HepG2 (cell line): Measurements from ENCODE around the gene FBLN7. TPM values are rescaled to one million over a fixed set of nuclear protein-coding genes. Genes with fewer than 3 reads are reported as not detected.

ENCODE experiments used
- ATAC-seq: fragments of 200-7000 bp; cut with Tn5 transposase; 3 replicates; pipeline ENCODE4 v1.9.1; 2020; ENCODE audit warnings: mild to moderate bottlenecking, moderate library complexity
- BruUV-seq: library from RNA; stranded (reverse); fragments of 400-500 nt; replicated peaks from 2 replicates; lab custom pipeline; 2021; lab: Mats Ljungman, UMichigan
- CTCF ChIA-PET: fragments of 300-600 bp; formaldehyde crosslinking; extraction: SDS; loops from one replicate; lab custom pipeline; 2021; ENCODE audit warnings: low total read pairs, inconsistent platforms, low intra/inter-chr PET ratio; lab: Yijun Ruan, JAX
- POLR2A ChIA-PET: fragments of 350-600 bp; sonication (Branson Sonifier 250); formaldehyde crosslinking; loops from one replicate; lab custom pipeline; 2020; ENCODE audit warnings: antibody characterized with exemption, inconsistent platforms; lab: Yijun Ruan, JAX
- DNase-seq: peaks from one replicate; pipeline ENCODE4 v3.0.0-alpha.2; 2015; ENCODE audit warnings: low spot score
- FAIRE-seq: peaks from 3 replicates; lab custom pipeline; 2011; peaks lifted over from hg19 to GRCh38; lab: Jason Lieb, UNC
- H2AFZ ChIP-seq: one replicate; pipeline ENCODE4 v1.6.1; 2011; ENCODE audit warnings: low read length, inconsistent platforms
- H3K27ac ChIP-seq: fragments of 300-600 bp; 3 replicates; pipeline ENCODE4 v1.8.0; 2011; ENCODE audit warnings: mixed run types, mild to moderate bottlenecking, mixed read lengths, low read length, inconsistent platforms; ENCODE audit not compliant: insufficient read depth; ENCODE audit errors: extremely low read length
- H3K27me3 ChIP-seq, 2 experiments: fragments of 200-600 bp in 1 of 2; 2 replicates in 1 of 2; 3 replicates in 1 of 2; pipeline versions ENCODE4 v1.6.0 to v1.8.0; 2011; ENCODE audit warnings: low read length in 2 of 2, mild to moderate bottlenecking in 2 of 2, moderate library complexity in 2 of 2, inconsistent platforms in 1 of 2; ENCODE audit not compliant: insufficient read depth in 2 of 2, control insufficient read depth in 1 of 2
- H3K36me3 ChIP-seq, 2 experiments: fragments of 200-600 bp in 1 of 2; replicated peaks in 1 of 2; 2 replicates in 1 of 2; 3 replicates in 1 of 2; pipeline versions ENCODE4 v1.5.1 to v1.8.0; 2011; ENCODE audit warnings: low read length in 2 of 2, inconsistent platforms in 1 of 2; ENCODE audit not compliant: insufficient read depth in 2 of 2, control insufficient read depth in 1 of 2
- H3K4me1 ChIP-seq: 2 replicates; pipeline ENCODE4 v1.5.1; 2012; ENCODE audit warnings: low read length, inconsistent platforms; ENCODE audit not compliant: insufficient read depth
- H3K4me2 ChIP-seq: 2 replicates; pipeline ENCODE4 v1.6.0; 2011; ENCODE audit warnings: low read depth, low read length, inconsistent platforms
- H3K4me3 ChIP-seq, 3 experiments: fragments of 200-600 bp in 1 of 3; sonication (generic), shearing (Covaris generic) in 1 of 3; replicated peaks in 1 of 3; 2 replicates each; pipeline ENCODE4 v1.5.1; 2011 to 2016; ENCODE audit warnings: low read length in 3 of 3, inconsistent platforms in 2 of 3, low read depth in 2 of 3, mild to moderate bottlenecking in 2 of 3, control low read depth in 1 of 3, mixed read lengths in 1 of 3; ENCODE audit not compliant: insufficient read depth in 1 of 3
- H3K79me2 ChIP-seq: one replicate; pipeline ENCODE4 v1.6.1; 2011; ENCODE audit warnings: low read length, inconsistent platforms; ENCODE audit not compliant: insufficient read depth
- H3K9ac ChIP-seq: 2 replicates; pipeline ENCODE4 v1.6.0; 2011; ENCODE audit warnings: mild to moderate bottlenecking, low read depth, low read length, inconsistent platforms; ENCODE audit not compliant: insufficient read depth
- H3K9me3 ChIP-seq: 2 replicates; pipeline ENCODE4 v1.5.1; 2012; ENCODE audit warnings: mild to moderate bottlenecking, low read length
- H4K20me1 ChIP-seq: 2 replicates; pipeline ENCODE4 v1.6.0; 2011; ENCODE audit warnings: inconsistent platforms, mild to moderate bottlenecking, low read length, moderate library complexity; ENCODE audit not compliant: insufficient read depth
- ADNP ChIP-seq: sonication (generic); formaldehyde crosslinking; IDR thresholded peaks from 2 replicates; pipeline ENCODE4 v1.4.0; 2020; ENCODE audit warnings: missing genetic modification reagents
- ATF7 ChIP-seq, 2 experiments: fragments of 450-650 bp in 1 of 2; sonication (generic) in 1 of 2; formaldehyde crosslinking in 1 of 2; IDR thresholded peaks; 2 replicates each; pipeline versions ENCODE4 v1.4.0 to v1.6.1; 2016 to 2020; ENCODE audit warnings: antibody characterized with exemption in 1 of 2, mild to moderate bottlenecking in 1 of 2, missing genetic modification reagents in 1 of 2
- DBP ChIP-seq: sonication (generic); formaldehyde crosslinking; IDR thresholded peaks from 2 replicates; pipeline ENCODE4 v1.4.0; 2020; ENCODE audit warnings: missing genetic modification reagents; ENCODE audit errors: not compliant biosample characterization
- FOSL2 ChIP-seq: sonication (generic); formaldehyde crosslinking; IDR thresholded peaks from 2 replicates; pipeline ENCODE4 v1.4.0; 2020; ENCODE audit warnings: missing genetic modification reagents
- SAP130 ChIP-seq: IDR thresholded peaks from 2 replicates; pipeline ENCODE4 v1.6.1; 2016; ENCODE audit warnings: low read depth
- THAP11 ChIP-seq: IDR thresholded peaks from 2 replicates; pipeline ENCODE4 v1.6.1; 2016; ENCODE audit warnings: missing biosample characterization, missing genetic modification reagents
- ZNF687 ChIP-seq: sonication (generic); formaldehyde crosslinking; IDR thresholded peaks from 2 replicates; pipeline ENCODE4 v1.5.1; 2020; ENCODE audit warnings: mild to moderate bottlenecking, missing genetic modification reagents, moderate library complexity
- WGBS: methylation state at CpG from one replicate; pipeline ENCODE4 v1.1.6; 2017; ENCODE audit warnings: low lambda C conversion rate; 5-methylcytosine and 5-hydroxymethylcytosine counted together
- in situ Hi-C: cut with HindIII; loops from 2 replicates; pipeline ENCODE4 v1.10.0; 2017; ENCODE audit warnings: low pct_unique_long_range_greater_than_20kb; ENCODE audit not compliant: extremely low pct_ligation_motif_present
- intact Hi-C: fragments of 100-400 bp; cut with micrococcal nuclease; formaldehyde crosslinking; loops from one replicate; pipeline ENCODE4 v1.10.0; 2022; ENCODE audit not compliant: unreplicated experiment
- polyA plus RNA-seq, 8 experiments: library from polyadenylated mRNA; depleted of rRNA in 3 of 8; stranded (reverse) in 7 of 8; unstranded in 1 of 8; fragments of >200 nt; fragmentation: Illumina TruSeq in 4 of 8; extraction: Trizol in 4 of 8; gene quantifications; 2 replicates each; pipeline versions ENCODE4 v1.2.1 to v1.2.3, GENCODE V29; 2011 to 2016; ENCODE audit warnings: low read depth in 4 of 8, missing spikeins in 1 of 8, mixed read lengths in 1 of 8; ENCODE audit not compliant: insufficient read depth in 1 of 8
- total RNA-seq, 5 experiments: library from RNA; depleted of rRNA; stranded (reverse); fragments of >200 nt; fragmentation: Illumina TruSeq; extraction: Trizol; gene quantifications; 2 replicates each; pipeline ENCODE4 v1.2.3, GENCODE V29; 2016; ENCODE audit warnings: low read depth in 1 of 5
- TF ChIP-seq, protein P1 (sequence below), 2 experiments: sonication (generic) in 1 of 2; formaldehyde crosslinking in 1 of 2; IDR thresholded peaks; 2 replicates each; pipeline versions ENCODE4 v1.4.0 to v1.6.1; 2016 to 2020; ENCODE audit warnings: borderline replicate concordance in 1 of 2, low read depth in 1 of 2, mild to moderate bottlenecking in 1 of 2, missing genetic modification reagents in 1 of 2
- TF ChIP-seq, protein P2 (sequence below): fragments of 450-650 bp; IDR thresholded peaks from 2 replicates; pipeline ENCODE4 v1.6.1; 2016
- TF ChIP-seq, protein P3 (sequence below): IDR thresholded peaks from 2 replicates; pipeline ENCODE4 v1.6.1; 2016
- TF ChIP-seq, protein P4 (sequence below): sonication (generic); formaldehyde crosslinking; IDR thresholded peaks from 2 replicates; pipeline ENCODE4 v1.8.0; 2022; ENCODE audit warnings: missing genetic modification reagents, low read depth, mild to moderate bottlenecking, borderline replicate concordance

The FBLN7 gene
- total and polyA plus RNA-seq, 2 of the 13 experiments (the other 11 are each of a cell fraction or from before 2014, with no cell fraction given) = 1.4 to 2.3 TPM

- CTCF ChIA-PET = no interaction called here
- Histone ChIP-seq H4K20me1 (no peaks in the 10 kb centered on the region), H3K4me1 (no peaks in the 10 kb centered on the region), H3K9me3 (no peaks in the 10 kb centered on the region; the same call in 1 of the 2 replicates), H3K27ac (no peak overlapping the region), H3K9ac (no peak overlapping the region), H3K36me3 (peaks cover 0 to 3% of the 10 kb centered on the region in 2 experiments; a peak in 3 of 5 replicates), H3K4me3 (no peak overlapping the region), H3K27me3 (no peaks in the 10 kb centered on the region), H3K79me2 (no peaks in the 10 kb centered on the region), H3K4me2 (no peak overlapping the region), H2AFZ (no peak overlapping the region)
- WGBS = 94% methylated on average over 3 of the region's 3 CpGs
- FAIRE-seq (no peak), DNase-seq (no peak), ATAC-seq (no peak)
- in situ Hi-C loops = no loop called here
- intact Hi-C loops = no loop called here
- no TSS peak for BruUV-seq
- POLR2A ChIA-PET = no interaction called here
- no peak for TF ChIP-seq THAP11 (CRISPR knock-in tag)
- TF ChIP-seq, protein P1, sequence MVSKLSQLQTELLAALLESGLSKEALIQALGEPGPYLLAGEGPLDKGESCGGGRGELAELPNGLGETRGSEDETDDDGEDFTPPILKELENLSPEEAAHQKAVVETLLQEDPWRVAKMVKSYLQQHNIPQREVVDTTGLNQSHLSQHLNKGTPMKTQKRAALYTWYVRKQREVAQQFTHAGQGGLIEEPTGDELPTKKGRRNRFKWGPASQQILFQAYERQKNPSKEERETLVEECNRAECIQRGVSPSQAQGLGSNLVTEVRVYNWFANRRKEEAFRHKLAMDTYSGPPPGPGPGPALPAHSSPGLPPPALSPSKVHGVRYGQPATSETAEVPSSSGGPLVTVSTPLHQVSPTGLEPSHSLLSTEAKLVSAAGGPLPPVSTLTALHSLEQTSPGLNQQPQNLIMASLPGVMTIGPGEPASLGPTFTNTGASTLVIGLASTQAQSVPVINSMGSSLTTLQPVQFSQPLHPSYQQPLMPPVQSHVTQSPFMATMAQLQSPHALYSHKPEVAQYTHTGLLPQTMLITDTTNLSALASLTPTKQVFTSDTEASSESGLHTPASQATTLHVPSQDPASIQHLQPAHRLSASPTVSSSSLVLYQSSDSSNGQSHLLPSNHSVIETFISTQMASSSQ (IDR thresholded peaks at IDR 0.05; ENCODE audit: low read depth) = no peak
- TF ChIP-seq, protein P1 (CRISPR knock-in tag; IDR thresholded peaks at IDR 0.05; ENCODE audit: borderline replicate concordance) = no peak
- no peak for TF ChIP-seq SAP130 (CRISPR knock-in tag)
- TF ChIP-seq ZNF687 (CRISPR knock-in tag) = no peak
- TF ChIP-seq ATF7 (IDR thresholded peaks at IDR 0.05) = no peak
- no peak for TF ChIP-seq ATF7 (CRISPR knock-in tag; IDR thresholded peaks at IDR 0.05)
- TF ChIP-seq, protein P2, sequence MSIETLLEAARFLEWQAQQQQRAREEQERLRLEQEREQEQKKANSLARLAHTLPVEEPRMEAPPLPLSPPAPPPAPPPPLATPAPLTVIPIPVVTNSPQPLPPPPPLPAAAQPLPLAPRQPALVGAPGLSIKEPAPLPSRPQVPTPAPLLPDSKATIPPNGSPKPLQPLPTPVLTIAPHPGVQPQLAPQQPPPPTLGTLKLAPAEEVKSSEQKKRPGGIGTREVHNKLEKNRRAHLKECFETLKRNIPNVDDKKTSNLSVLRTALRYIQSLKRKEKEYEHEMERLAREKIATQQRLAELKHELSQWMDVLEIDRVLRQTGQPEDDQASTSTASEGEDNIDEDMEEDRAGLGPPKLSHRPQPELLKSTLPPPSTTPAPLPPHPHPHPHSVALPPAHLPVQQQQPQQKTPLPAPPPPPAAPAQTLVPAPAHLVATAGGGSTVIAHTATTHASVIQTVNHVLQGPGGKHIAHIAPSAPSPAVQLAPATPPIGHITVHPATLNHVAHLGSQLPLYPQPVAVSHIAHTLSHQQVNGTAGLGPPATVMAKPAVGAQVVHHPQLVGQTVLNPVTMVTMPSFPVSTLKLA = no peak
- TF ChIP-seq ADNP = no peak
- no peak for TF ChIP-seq DBP (CRISPR knock-in tag)
- no peak for TF ChIP-seq FOSL2
- TF ChIP-seq, protein P3, sequence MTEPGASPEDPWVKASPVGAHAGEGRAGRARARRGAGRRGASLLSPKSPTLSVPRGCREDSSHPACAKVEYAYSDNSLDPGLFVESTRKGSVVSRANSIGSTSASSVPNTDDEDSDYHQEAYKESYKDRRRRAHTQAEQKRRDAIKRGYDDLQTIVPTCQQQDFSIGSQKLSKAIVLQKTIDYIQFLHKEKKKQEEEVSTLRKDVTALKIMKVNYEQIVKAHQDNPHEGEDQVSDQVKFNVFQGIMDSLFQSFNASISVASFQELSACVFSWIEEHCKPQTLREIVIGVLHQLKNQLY = no peak
- TF ChIP-seq, protein P4, sequence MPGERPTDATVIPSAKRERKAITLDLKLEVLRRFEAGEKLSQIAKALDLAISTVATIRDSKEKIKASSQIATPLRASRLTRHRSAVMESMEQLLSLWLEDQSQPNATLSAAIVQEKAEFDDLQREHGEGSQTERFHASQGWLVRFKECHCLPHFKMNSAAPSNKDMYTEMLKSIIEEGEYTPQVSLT (CRISPR knock-in tag) = no peak
These were observed 82.6 kb downstream of the FBLN7 start for GRCh38 chr2:112220831-112221230.
